Astrocyte (in vitro differentiated cells and primary cell): ENCODE measurements around the gene ETV1. TPM values are rescaled to one million over a fixed set of nuclear protein-coding genes. Genes with fewer than 3 reads are reported as not detected.

Experiments
- DNase-seq: peaks from one replicate; pipeline ENCODE4 v3.0.0-alpha.2; 2010; ENCODE audit warnings: low read depth
- FAIRE-seq: peaks from 2 replicates; lab custom pipeline; 2011; peaks lifted over from hg19 to GRCh38; lab: Jason Lieb, UNC
- H2AFZ ChIP-seq: 2 replicates; pipeline ENCODE4 v1.6.0; 2012; ENCODE audit warnings: low read depth, low read length, inconsistent platforms
- H3K27ac ChIP-seq: 2 replicates; pipeline ENCODE4 v1.5.1; 2011; ENCODE audit warnings: low read depth, low read length, inconsistent platforms
- H3K27me3 ChIP-seq: 2 replicates; pipeline ENCODE4 v1.6.0; 2011; ENCODE audit warnings: low read length, inconsistent platforms; ENCODE audit not compliant: insufficient read depth
- H3K36me3 ChIP-seq: 2 replicates; pipeline ENCODE4 v1.5.1; 2011; ENCODE audit warnings: low read length, inconsistent platforms; ENCODE audit not compliant: insufficient read depth
- H3K4me1 ChIP-seq: 2 replicates; pipeline ENCODE4 v1.5.1; 2011; ENCODE audit warnings: low read length, inconsistent platforms; ENCODE audit not compliant: insufficient read depth
- H3K4me2 ChIP-seq: 2 replicates; pipeline ENCODE4 v1.6.0; 2012; ENCODE audit warnings: low read length, inconsistent platforms
- H3K4me3 ChIP-seq: 2 replicates; pipeline ENCODE4 v1.5.1; 2011; ENCODE audit warnings: low read depth, mild to moderate bottlenecking, low read length, inconsistent platforms; ENCODE audit not compliant: insufficient read depth
- H3K79me2 ChIP-seq: 2 replicates; pipeline ENCODE4 v1.6.0; 2012; ENCODE audit warnings: mild to moderate bottlenecking, low read length, inconsistent platforms; ENCODE audit not compliant: insufficient read depth
- H3K9ac ChIP-seq: 2 replicates; pipeline ENCODE4 v1.6.0; 2012; ENCODE audit warnings: mild to moderate bottlenecking, low read length, inconsistent platforms
- H3K9me3 ChIP-seq: 2 replicates; pipeline ENCODE4 v1.5.1; 2012; ENCODE audit warnings: low read depth, mild to moderate bottlenecking, low read length, inconsistent platforms; ENCODE audit not compliant: insufficient read depth
- H4K20me1 ChIP-seq: 2 replicates; pipeline ENCODE4 v1.6.0; 2012; ENCODE audit warnings: low read length, inconsistent platforms; ENCODE audit not compliant: insufficient read depth
- H3K27ac Mint-ChIP-seq: one replicate; pipeline ENCODE4 v1.8.0; 2021; ENCODE audit warnings: mild to moderate bottlenecking, mixed read lengths; ENCODE audit not compliant: unreplicated experiment
- H3K27me3 Mint-ChIP-seq: one replicate; pipeline ENCODE4 v1.8.0; 2021; ENCODE audit warnings: low read depth, mixed read lengths; ENCODE audit not compliant: unreplicated experiment
- H3K36me3 Mint-ChIP-seq: one replicate; pipeline ENCODE4 v1.8.0; 2021; ENCODE audit warnings: low read depth, mixed read lengths; ENCODE audit not compliant: unreplicated experiment
- H3K4me1 Mint-ChIP-seq: one replicate; pipeline ENCODE4 v1.8.0; 2021; ENCODE audit warnings: low read depth, mixed read lengths; ENCODE audit not compliant: unreplicated experiment
- H3K4me3 Mint-ChIP-seq: one replicate; pipeline ENCODE4 v1.8.0; 2021; ENCODE audit warnings: mild to moderate bottlenecking, moderate library complexity, mixed read lengths; ENCODE audit not compliant: unreplicated experiment
- H3K9me3 Mint-ChIP-seq: one replicate; pipeline ENCODE4 v1.8.0; 2021; ENCODE audit warnings: mild to moderate bottlenecking, mixed read lengths; ENCODE audit not compliant: unreplicated experiment
- EZH2 ChIP-seq: IDR thresholded peaks from 2 replicates; pipeline ENCODE4 v1.6.1; 2012; ENCODE audit warnings: mild to moderate bottlenecking, low read length, inconsistent platforms; ENCODE audit not compliant: insufficient read depth
- total RNA-seq: library from RNA; stranded (reverse); gene quantifications from 2 replicates; pipeline ENCODE4 v1.2.1, GENCODE V29; 2021
- TF ChIP-seq, protein P1 (sequence below): IDR thresholded peaks from 2 replicates; pipeline ENCODE4 v1.5.1; 2011; ENCODE audit warnings: low read depth, mild to moderate bottlenecking, inconsistent platforms, low read length, moderate library complexity; ENCODE audit not compliant: insufficient read depth

The ETV1 gene
- total RNA-seq, 1 donor from 2014 or later = 12.6 TPM

DNA sequence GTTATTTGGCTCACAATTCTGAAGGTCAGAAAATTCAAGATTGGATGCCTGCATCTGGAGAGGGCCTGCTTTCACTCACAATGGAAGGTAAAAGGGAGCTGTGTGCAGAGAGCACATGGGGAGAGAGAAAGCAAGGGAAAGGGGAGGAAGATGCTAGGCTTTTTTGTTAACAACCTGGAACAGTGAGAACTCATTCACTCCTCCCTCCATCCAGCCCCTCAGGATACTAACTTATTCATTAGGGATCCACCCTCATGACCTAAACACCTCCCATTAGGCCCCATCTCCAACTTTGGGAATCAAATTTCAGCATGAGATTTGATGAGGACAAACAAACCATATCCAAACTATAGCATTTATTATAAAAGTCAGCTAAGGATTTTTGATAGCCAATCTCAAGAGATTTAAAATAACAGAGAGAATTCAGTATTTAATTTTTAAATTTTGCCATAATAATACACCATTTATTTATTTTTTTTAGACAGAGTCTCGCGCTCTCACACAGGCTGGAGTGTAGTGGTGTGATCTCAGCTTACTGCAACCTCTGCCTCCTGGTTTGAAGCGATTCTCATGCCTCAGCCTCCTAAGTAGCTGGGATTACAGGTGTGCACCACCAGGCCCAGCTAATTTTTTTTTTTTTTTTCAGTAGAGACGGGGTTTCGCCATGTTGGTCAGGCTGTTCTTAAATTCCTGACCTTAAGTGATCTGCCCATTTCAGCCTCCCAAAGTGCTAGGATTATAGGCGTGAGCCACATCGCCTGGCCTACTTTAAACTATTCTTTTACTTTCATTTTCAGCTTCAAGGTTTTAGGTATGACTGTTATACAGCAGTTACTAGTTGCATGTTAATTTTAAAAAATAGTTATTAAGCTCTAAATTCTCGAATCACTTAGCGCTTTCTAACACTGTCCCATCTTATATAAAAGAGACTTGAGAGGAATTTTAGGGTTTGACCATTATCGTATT lies 20.3 kb upstream of the ETV1 start:
- H3K4me1 ChIP-seq = no peaks in the 10 kb centered on the region
- FAIRE-seq = no peak

GRCh38 chr7:14001139-14001538 lies 11.7 kb upstream of the ETV1 start:
- H3K9me3 ChIP-seq = no peaks in the 10 kb centered on the region
- no peak overlapping the region for H3K27ac Mint-ChIP-seq
- no peaks in the 10 kb centered on the region for H3K36me3 ChIP-seq
- H3K36me3 Mint-ChIP-seq = no peaks in the 10 kb centered on the region
- H3K4me1 ChIP-seq = no peaks in the 10 kb centered on the region
- H3K4me3 ChIP-seq = no peak overlapping the region
- no peak overlapping the region for H3K4me3 Mint-ChIP-seq
- H3K4me2 ChIP-seq = no peak overlapping the region
- no peak overlapping the region for H2AFZ ChIP-seq
- H3K4me1 Mint-ChIP-seq = peaks cover 6% of the 10 kb centered on the region
- TF ChIP-seq, protein P1, sequence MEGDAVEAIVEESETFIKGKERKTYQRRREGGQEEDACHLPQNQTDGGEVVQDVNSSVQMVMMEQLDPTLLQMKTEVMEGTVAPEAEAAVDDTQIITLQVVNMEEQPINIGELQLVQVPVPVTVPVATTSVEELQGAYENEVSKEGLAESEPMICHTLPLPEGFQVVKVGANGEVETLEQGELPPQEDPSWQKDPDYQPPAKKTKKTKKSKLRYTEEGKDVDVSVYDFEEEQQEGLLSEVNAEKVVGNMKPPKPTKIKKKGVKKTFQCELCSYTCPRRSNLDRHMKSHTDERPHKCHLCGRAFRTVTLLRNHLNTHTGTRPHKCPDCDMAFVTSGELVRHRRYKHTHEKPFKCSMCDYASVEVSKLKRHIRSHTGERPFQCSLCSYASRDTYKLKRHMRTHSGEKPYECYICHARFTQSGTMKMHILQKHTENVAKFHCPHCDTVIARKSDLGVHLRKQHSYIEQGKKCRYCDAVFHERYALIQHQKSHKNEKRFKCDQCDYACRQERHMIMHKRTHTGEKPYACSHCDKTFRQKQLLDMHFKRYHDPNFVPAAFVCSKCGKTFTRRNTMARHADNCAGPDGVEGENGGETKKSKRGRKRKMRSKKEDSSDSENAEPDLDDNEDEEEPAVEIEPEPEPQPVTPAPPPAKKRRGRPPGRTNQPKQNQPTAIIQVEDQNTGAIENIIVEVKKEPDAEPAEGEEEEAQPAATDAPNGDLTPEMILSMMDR = no peak
- TF ChIP-seq EZH2 = no peak
- no peaks in the 10 kb centered on the region for H3K27me3 Mint-ChIP-seq
- no peaks in the 10 kb centered on the region for H3K27me3 ChIP-seq
- no peaks in the 10 kb centered on the region for H3K9me3 Mint-ChIP-seq
- FAIRE-seq (no peak), DNase-seq (no peak)
- no peak overlapping the region for H3K9ac ChIP-seq
- H3K79me2 ChIP-seq = no peaks in the 10 kb centered on the region
- H4K20me1 ChIP-seq = no peaks in the 10 kb centered on the region
- no peak overlapping the region for H3K27ac ChIP-seq

More for the DNA sequence above, 20.3 kb upstream of the ETV1 start:
- H3K36me3 ChIP-seq = no peaks in the 10 kb centered on the region
- H3K27me3 ChIP-seq = no peaks in the 10 kb centered on the region
- H4K20me1 ChIP-seq = no peaks in the 10 kb centered on the region
- Mint-ChIP-seq H3K36me3 (no peaks in the 10 kb centered on the region), H3K9me3 (no peaks in the 10 kb centered on the region), H3K27ac (no peak overlapping the region), H3K4me1 (peaks cover 4% of the 10 kb centered on the region), H3K27me3 (no peaks in the 10 kb centered on the region), H3K4me3 (no peak overlapping the region)
- H2AFZ ChIP-seq = no peak overlapping the region
- H3K9ac ChIP-seq = no peak overlapping the region
- no peak overlapping the region for H3K4me2 ChIP-seq
- no peaks in the 10 kb centered on the region for H3K79me2 ChIP-seq
- no peak overlapping the region for H3K4me3 ChIP-seq
- H3K27ac ChIP-seq = no peak overlapping the region
- no peaks in the 10 kb centered on the region for H3K9me3 ChIP-seq
- TF ChIP-seq EZH2 = no peak
- TF ChIP-seq, protein P1 = no peak
- DNase-seq = no peak

- no peaks in the 10 kb centered on the region for H3K9me3 ChIP-seq
- H3K4me3 ChIP-seq = no peak overlapping the region
- H4K20me1 ChIP-seq = no peaks in the 10 kb centered on the region
- no peak for FAIRE-seq
- no peak for DNase-seq
- Mint-ChIP-seq H3K27ac (no peak overlapping the region), H3K4me1 (peaks cover 6% of the 10 kb centered on the region), H3K36me3 (no peaks in the 10 kb centered on the region), H3K27me3 (no peaks in the 10 kb centered on the region), H3K4me3 (no peak overlapping the region), H3K9me3 (no peaks in the 10 kb centered on the region)
- no peak overlapping the region for H2AFZ ChIP-seq
- H3K27me3 ChIP-seq = no peaks in the 10 kb centered on the region
- H3K9ac ChIP-seq = no peak overlapping the region
- TF ChIP-seq EZH2 = no peak
- TF ChIP-seq, protein P1 = no peak
- H3K79me2 ChIP-seq = no peaks in the 10 kb centered on the region
- H3K4me2 ChIP-seq = no peak overlapping the region
- H3K27ac ChIP-seq = no peak overlapping the region
- H3K36me3 ChIP-seq = no peaks in the 10 kb centered on the region
- H3K4me1 ChIP-seq = no peaks in the 10 kb centered on the region
Measured at GRCh38 chr7:14000247-14000646, 10.8 kb upstream of the ETV1 start.
